ENCODE data around the gene MRPL42.
"Not testable (repeated sequence)": the region's sequence is repeated elsewhere in the genome, so short reads cannot be mapped to it uniquely, and the experiment has no call there.

The MRPL42 gene

DNA sequence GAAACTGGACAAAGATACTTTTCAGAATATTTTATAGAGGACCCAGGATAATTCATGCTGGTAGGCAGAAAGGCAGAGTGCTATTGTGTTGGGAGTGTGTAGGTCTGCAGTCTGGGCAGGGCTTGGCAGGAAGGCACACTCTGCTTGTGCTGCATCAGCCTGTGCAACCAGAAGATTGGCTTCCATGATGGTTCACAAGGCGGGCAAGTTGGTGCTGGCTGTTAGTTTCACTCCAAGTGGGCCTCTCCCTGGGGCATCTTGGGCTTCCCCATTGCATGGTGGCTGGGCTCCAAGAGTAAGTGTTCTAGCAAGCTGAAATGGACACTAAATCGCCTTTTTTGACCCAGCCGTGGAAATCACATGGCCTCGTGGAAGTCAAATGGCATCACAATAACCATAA, 23.7 kb upstream of the MRPL42 start:
- no peak for DNase-seq (ENCODE audit: low read depth in 2 of 3, low spot score in 2 of 3)

- no peak for DNase-seq (ENCODE audit: low read depth in 2 of 3, low spot score in 2 of 3)
Measured at GRCh38 chr12:93447555-93448290, 19.6 kb upstream of the MRPL42 start.

GRCh38 chr12:93448796-93449195, 18.5 kb upstream of the MRPL42 start:
- no peak for DNase-seq (ENCODE audit: low read depth in 2 of 3, low spot score in 2 of 3)

GRCh38 chr12:93449277-93449676, 18.0 kb upstream of the MRPL42 start:
- no peak for DNase-seq (ENCODE audit: low read depth in 2 of 3, low spot score in 2 of 3)

DNA sequence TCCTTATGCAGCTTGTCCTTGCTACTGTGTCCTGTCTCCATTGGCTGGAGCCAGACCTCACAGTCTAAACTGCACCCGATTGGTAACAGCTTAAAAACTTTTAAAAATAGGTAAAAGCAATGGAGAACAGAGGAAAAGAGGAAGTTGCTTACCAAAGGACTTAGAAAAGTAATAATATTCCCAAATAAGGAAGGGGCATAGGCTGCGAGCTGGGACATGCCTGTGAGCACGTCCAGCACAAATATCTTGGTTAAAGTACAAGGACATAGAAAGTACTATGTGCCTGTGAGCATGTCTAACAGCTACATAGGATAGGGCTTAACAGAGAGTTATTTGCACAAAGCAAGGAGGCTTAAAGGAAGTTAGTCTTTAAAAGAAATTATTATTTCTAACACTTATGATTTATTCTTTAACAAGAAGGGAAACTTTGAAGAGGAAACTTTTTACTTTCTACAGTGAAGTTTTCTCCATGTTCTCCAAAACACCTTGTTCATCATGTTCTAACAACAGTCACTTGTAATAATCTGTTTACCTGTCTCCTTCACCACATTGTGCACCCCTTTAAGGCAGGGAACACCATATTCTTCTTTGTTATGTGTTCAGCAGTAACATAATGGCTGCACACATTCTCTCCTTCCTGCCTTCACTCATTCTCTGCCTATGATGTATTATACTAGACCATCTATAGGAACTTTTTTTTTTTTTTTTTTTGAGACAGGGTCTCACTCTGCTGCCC, 15.7 kb upstream of the MRPL42 start:
- no peak for DNase-seq (ENCODE audit: low read depth in 2 of 3, low spot score in 2 of 3)

DNA sequence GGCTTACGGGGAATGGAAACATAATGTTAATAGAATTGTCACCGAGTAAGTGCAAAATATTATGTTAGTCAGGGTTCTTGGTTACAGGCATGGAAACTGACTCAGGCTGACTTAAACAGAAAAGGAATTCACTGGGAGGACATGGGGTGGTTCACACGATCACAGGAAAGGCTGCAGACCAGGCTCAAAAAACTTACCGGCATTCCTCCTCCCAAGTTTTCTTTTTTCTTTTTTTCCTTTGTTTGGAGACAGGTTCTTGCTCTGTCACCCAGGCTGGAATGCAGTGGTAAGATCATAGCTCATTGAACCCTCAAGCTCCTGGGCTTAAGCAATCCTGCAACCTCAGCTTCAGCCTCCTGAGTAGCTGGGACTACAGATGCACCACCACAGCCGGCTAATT, 13.7 kb upstream of the MRPL42 start:
- no peak for DNase-seq (ENCODE audit: low read depth in 2 of 3, low spot score in 2 of 3)

- no peak for DNase-seq (ENCODE audit: low read depth in 2 of 3, low spot score in 2 of 3)
Measured at GRCh38 chr12:93456077-93456476, 11.2 kb upstream of the MRPL42 start.

GRCh38 chr12:93459097-93459496, 8.2 kb upstream of the MRPL42 start:
- no peak for DNase-seq (ENCODE audit: low read depth in 2 of 3, low spot score in 2 of 3)

DNA sequence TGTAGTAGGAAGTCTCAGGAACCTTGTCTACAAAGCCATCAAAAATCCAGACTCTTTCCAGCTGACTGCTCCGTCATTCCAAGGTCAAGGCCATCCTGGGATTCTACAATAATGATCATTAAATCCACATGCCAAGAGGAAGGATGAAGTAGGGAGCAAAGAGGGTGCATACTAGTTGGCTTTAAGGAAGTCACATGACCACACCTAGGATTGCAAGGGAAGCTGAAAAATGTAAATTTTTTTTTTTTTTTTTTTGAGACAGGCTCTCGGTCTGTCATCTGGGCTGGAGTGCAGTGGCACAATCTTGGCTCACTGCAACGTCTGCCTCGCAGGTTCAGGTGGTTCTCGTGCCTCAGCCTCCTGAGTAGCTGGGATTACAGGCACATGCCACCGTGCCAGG, 7.3 kb upstream of the MRPL42 start:
- no peak for DNase-seq (ENCODE audit: low read depth in 2 of 3, low spot score in 2 of 3)

DNA sequence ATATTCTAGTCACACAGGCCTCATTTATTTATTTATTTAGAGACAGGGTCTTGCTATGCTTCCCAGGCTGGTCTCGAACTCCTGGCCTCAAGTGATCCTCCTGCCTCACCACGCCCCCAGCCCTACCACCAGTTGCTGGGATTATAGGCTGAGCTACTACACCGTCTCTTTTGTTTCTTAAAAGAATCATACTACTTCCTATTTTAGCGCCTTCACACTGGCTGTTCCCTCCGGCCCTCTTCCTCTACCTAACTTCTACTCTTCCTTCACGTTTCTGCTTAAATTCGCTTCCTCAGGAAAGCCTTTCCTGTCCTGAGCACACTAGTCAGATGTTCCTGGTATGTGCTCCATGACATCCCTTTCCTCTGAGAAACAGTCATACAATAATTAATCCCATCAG, 6.4 kb upstream of the MRPL42 start:
- no peak for DNase-seq (ENCODE audit: low read depth in 2 of 3, low spot score in 2 of 3)

DNA sequence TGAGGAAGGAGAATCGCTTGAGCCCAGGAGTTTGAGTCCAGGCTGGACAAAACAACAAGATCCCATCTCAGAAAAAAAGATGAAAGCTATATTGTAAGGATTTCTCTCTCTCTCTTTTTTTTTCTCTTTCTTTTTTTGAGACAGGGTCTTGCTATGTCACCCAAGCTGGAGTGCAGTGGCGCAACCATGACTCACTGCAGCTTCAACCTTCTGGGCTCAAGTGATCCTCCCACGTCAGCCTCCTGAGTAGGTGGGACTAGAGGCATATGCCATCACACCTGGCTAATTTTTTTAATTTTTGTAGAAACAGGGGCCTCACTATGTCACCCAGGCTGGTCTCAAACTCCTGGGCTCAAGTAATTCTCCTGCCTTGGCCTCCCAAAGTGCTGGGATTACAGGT, 5.8 kb upstream of the MRPL42 start:
- no peak for DNase-seq (ENCODE audit: low read depth in 2 of 3, low spot score in 2 of 3)

- DNase-seq (ENCODE audit: low read depth in 2 of 3, low spot score in 2 of 3): no peak
Measured at GRCh38 chr12:93465841-93466240, 1.5 kb upstream of the MRPL42 start.

DNA sequence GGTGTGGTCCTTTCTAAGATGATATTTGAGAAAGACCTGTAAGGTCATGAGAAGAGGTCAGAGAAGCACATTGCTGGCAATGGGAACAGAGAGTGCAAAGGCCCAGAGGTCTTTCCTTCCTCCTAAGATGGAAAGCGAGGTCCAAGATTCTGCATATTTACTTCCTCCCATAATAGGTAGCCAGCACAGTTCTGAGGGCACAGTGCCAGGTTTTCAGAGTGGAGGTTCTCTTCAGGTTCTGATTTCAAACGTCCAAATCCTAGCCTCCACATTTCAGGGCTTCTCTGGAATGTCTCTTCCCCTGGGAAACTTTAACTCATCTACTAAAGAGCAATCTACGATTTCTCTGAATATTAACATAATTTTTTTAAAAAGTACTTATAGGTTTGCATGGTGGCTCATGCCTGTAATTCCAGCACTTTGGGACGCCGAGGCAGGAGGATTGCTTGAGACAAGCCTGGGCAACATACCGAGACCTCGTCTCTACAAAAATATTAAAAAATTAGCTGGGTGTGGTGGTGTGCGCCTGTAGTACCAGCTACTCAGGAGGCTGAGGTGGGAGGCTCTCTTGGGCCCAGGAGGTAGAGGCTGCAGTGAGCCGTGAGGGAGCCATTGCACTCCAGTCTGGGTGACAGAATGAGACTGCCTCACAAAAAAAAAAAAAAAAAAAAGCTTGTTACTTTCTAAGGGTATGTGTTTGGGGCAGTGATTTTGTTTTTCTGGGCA, 526 bp upstream of the MRPL42 start:
- DNase-seq (ENCODE audit: low read depth in 2 of 3, low spot score in 2 of 3): no peak

- no peak for DNase-seq (ENCODE audit: low read depth in 2 of 3, low spot score in 2 of 3)
Measured at GRCh38 chr12:93468008-93468371, 676 bp downstream of the MRPL42 start.

DNA sequence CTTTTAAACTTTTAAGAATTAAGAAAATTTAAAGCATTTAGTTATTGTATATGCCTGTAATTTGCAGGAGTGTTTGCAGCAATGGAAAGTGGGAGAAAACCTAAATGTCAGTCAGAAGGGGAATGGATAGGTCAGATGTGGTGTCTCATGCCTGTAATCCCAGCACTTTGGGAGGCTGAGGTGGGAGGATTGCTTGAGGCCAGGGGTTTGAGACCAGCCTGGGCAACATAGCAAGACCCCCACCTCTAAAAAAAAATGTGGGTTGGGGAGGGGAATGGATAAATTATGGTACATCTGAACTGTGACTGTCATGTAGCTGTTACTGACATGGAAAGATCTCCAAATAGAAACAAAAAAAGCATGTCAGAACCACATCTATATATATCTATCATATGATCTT, 2.1 kb downstream of the MRPL42 start:
- DNase-seq (ENCODE audit: low read depth in 2 of 3, low spot score in 2 of 3): no peak

DNA sequence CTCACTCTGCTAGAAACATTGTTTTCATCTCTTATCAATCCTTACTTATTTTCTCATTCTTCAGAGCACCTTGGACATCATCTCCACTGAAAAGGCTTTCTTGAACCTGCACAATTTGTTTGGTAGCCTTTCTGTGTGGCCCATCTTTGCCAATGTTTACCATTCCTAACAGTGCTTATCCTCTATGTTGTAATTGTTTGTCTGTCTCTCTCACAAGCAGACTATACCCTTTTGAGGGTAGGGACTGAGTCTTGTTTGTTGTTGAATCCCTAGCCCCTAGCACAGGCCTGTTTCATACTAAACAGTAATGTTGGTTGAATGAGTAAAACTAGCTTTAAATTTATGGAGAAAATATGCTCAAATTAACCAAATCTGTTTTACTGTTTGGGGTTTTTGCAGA, 9.2 kb downstream of the MRPL42 start:
- DNase-seq (ENCODE audit: low read depth in 2 of 3, low spot score in 2 of 3): no peak

DNA sequence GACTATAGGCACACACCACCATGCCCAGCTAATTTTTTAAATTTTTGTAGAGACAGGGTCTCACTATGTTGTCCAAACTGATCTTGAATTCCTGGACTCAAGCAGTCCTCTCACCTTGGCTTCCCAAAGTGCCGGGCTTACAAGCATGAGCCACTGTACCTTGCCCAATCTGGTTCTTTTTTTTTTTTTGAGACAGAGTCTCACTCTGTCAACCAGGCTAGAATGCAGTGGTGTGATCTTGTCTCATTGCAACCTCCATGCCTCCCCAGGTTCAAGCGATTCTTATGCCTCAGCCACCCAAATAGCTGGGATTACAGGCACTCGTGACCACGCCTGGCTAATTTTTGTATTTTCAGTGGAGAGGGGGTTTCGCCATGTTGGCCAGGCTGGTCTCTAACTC, 15.4 kb downstream of the MRPL42 start:
- DNase-seq (ENCODE audit: low read depth in 2 of 3, low spot score in 2 of 3): no peak

- DNase-seq (ENCODE audit: low read depth in 2 of 3, low spot score in 2 of 3): no peak
Measured at GRCh38 chr12:93483151-93483807, 16.0 kb downstream of the MRPL42 start.

DNA sequence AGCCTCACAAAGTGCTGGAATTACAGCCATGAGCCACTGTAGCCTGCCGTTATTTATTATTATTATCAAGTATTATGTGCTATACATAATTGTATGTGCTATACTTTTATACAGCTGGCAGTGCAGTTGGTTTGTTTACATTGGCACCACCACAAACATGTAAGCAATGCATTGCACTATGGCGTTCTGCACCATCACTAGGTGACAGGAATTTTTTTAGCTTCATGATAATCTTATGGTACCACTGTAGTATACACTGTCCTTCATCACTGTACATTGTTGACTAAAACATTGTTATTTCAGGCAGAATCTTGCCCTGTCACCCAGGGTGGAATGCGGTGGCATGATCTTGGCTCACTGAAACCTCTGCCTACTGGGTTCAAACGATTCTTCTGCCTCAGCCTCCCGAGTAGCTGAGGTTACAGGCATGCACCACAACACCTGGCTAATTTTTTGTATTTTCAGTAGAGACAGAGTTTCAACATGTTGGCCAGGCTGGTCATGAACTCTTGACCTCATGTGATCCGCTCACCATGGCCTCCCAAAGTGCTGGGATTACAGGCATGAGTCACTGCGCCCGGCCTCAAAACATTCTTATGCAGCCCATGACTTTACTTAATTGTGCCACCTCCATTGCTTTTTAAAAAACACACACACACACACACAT, 17.1 kb downstream of the MRPL42 start:
- no peak for DNase-seq (ENCODE audit: low read depth in 2 of 3, low spot score in 2 of 3)

DNA sequence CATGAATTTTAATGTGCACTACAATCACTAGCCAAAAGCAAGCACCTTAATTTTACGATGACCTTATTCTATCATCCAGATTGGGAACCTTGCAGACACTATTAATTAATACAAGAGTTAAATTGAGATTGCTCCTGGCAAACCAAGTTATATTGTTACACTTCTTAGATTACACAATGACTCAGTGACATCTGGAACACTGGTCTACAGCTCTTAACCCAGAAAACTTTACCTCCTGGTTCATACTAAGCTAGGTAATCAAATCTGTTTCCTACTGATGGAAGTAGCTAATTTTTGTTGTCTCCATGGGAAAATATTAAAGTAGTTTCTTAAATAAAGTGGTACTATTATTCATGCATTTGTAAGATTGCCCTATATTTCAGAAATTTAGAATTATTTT, 25.5 kb downstream of the MRPL42 start:
- not testable (repeated sequence) for DNase-seq (ENCODE audit: low read depth in 2 of 3, low spot score in 2 of 3)

DNA sequence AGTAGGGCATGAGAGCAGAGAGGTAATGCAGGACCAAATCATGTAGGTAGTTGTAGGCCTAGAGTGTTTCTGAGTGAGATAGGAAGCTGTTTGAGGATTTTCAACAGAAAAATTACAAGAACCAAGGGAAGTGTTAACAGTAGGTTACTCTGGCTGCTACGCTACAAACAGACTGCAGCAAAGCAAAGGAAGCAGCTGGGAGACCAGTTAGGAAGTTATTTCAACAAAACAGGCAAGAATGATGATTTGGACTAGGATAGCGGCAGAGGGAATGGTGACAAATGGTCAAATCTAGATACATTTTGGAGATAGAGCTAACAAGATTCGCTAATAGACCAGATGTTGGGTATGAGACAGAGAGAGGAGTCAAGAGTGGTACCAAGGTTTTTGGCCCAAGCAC, 26.8 kb downstream of the MRPL42 start:
- no peak for DNase-seq (ENCODE audit: low read depth in 2 of 3, low spot score in 2 of 3)

All from activated CD8-positive, alpha-beta memory T cell treated with anti-CD3 and anti-CD28 coated beads for 48 hours (primary cell).